ENCODE results near the gene ATXN7L3.
"Not testable (repeated sequence)": the region's sequence is repeated elsewhere in the genome, so short reads cannot be mapped to it uniquely, and the experiment has no call there.

ATXN7L3 gene

DNA sequence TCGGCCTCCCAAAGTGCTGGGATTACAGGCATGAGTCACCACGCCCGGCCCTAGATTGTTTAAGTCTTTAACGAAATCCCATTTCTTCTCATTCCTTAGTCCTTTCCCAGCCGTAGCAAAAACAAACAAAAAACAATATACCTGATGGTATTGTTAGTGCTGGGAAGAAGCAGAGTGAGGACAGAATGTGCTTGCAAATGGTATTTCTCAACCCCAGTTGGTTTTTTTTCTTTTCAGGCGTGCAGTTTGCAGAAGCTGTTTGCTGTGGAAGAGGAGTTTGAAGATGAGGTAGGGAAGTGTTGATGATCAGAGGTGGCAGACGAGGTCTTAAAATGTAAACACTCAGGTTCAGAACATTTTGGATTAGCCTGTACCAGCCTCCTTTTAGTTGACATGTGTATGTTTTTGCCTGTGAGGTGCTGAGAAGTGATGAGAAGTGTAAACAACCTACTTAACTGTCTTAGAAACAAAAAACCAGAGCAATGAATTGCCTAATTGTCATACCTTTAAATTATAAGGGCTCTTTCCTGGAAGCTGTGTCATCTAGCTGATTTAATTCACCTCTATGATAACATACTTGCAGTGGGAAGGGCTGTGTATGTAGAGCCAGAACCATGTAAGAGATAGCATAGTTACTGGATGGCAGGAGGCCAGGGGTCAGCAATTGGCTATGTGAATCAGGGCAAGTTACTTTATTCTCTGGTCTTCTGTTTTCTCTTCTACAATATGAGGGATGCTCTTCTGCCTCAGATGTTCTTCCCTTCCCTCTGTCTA, 54.5 kb downstream of the ATXN7L3 start:
- Histone ChIP-seq H3K4me1 (ENCODE audit: control insufficient read depth, insufficient read depth, low read length) (peaks cover 8% of the 10 kb centered on the region), H3K27ac (ENCODE audit: low read depth, low read length) (no peak overlapping the region), H3K9me3 (ENCODE audit: control insufficient read depth, insufficient read depth, low read depth, low read length) (no peaks in the 10 kb centered on the region), H3K36me3 (ENCODE audit: control insufficient read depth, insufficient read depth, low read length) (peaks cover 53% of the 10 kb centered on the region), H3K9ac (ENCODE audit: low read length) (no peak overlapping the region), H3K4me3 (ENCODE audit: low read depth, low read length) (no peak overlapping the region), H3K27me3 (ENCODE audit: control insufficient read depth, insufficient read depth, low read length) (no peaks in the 10 kb centered on the region)

- H3K9ac ChIP-seq (ENCODE audit: low read length); H3K27me3 ChIP-seq (ENCODE audit: control insufficient read depth, insufficient read depth, low read length); H3K27ac ChIP-seq (ENCODE audit: low read depth, low read length); H3K4me1 ChIP-seq (ENCODE audit: control insufficient read depth, insufficient read depth, low read length); H3K9me3 ChIP-seq (ENCODE audit: control insufficient read depth, insufficient read depth, low read depth, low read length); H3K4me3 ChIP-seq (ENCODE audit: low read depth, low read length): not testable (repeated sequence)
- peaks cover 41% of the 10 kb centered on the region for H3K36me3 ChIP-seq (ENCODE audit: control insufficient read depth, insufficient read depth, low read length)
Observed at GRCh38 chr17:44143921-44144320, 55.8 kb downstream of the ATXN7L3 start.

Data from HUES6 (cell line).